Fibroblast of lung (primary cell): Measurements from ENCODE around the gene ATP1B3. TPM values are rescaled to one million over a fixed set of nuclear protein-coding genes. Genes with fewer than 3 reads are reported as not detected.

Experiments used
- DNase-seq, 2 donors: peaks; one replicate each; pipeline versions ENCODE4 v3.0.0 to v3.0.0-alpha.2; 2010; ENCODE audit warnings: low read depth in 2 of 2
- H2AFZ ChIP-seq: 2 replicates; pipeline ENCODE4 v1.5.1; 2012; ENCODE audit warnings: low read length, control low read depth, inconsistent platforms
- H3K27ac ChIP-seq: 2 replicates; pipeline ENCODE4 v1.5.1; 2011; ENCODE audit warnings: low read length, control low read depth; ENCODE audit not compliant: insufficient read depth
- H3K27me3 ChIP-seq: 2 replicates; pipeline ENCODE4 v1.5.1; 2011; ENCODE audit warnings: mild to moderate bottlenecking, low read length; ENCODE audit not compliant: control insufficient read depth, insufficient read depth
- H3K36me3 ChIP-seq: 2 replicates; pipeline ENCODE4 v1.5.1; 2011; ENCODE audit warnings: low read length; ENCODE audit not compliant: control insufficient read depth, insufficient read depth
- H3K4me1 ChIP-seq: 2 replicates; pipeline ENCODE4 v1.5.1; 2011; ENCODE audit warnings: low read length; ENCODE audit not compliant: control insufficient read depth, insufficient read depth; ENCODE audit errors: extremely low read depth
- H3K4me2 ChIP-seq: 2 replicates; pipeline ENCODE4 v1.5.1; 2011; ENCODE audit warnings: low read length, control low read depth; ENCODE audit not compliant: insufficient read depth; ENCODE audit errors: extremely low read depth
- H3K4me3 ChIP-seq, 4 experiments: fragments of 200-600 bp in 1 of 4; sonication (generic) in 1 of 4; replicated peaks in 1 of 4; 2 replicates each; pipeline ENCODE4 v1.5.1; 2011 to 2016; ENCODE audit warnings: low read length in 4 of 4, low read depth in 3 of 4, mild to moderate bottlenecking in 3 of 4, control low read depth in 2 of 4, inconsistent platforms in 1 of 4, mixed read lengths in 1 of 4; ENCODE audit not compliant: insufficient read depth in 1 of 4; ENCODE audit errors: control extremely low read depth in 1 of 4
- H3K79me2 ChIP-seq: 2 replicates; pipeline ENCODE4 v1.5.1; 2012; ENCODE audit warnings: mild to moderate bottlenecking, low read length, inconsistent platforms; ENCODE audit not compliant: control insufficient read depth, insufficient read depth
- H3K9ac ChIP-seq: 2 replicates; pipeline ENCODE4 v1.5.1; 2011; ENCODE audit warnings: mild to moderate bottlenecking, low read length, control low read depth; ENCODE audit not compliant: insufficient read depth
- H3K9me3 ChIP-seq: 2 replicates; pipeline ENCODE4 v1.5.1; 2012; ENCODE audit warnings: low read depth, low read length; ENCODE audit not compliant: control insufficient read depth, insufficient read depth
- H4K20me1 ChIP-seq: 2 replicates; pipeline ENCODE4 v1.5.1; 2011; ENCODE audit warnings: low read length; ENCODE audit not compliant: control insufficient read depth, insufficient read depth; ENCODE audit errors: extremely low read depth
- CTCF ChIP-seq, 2 donors: IDR thresholded peaks in 1 of 2; conservative IDR thresholded peaks in 1 of 2; 1 replicate in 1 of 2; 2 replicates in 1 of 2; pipeline ENCODE4 v1.5.1; 2011 to 2012; ENCODE audit warnings: low read length in 2 of 2, control low read depth in 1 of 2, inconsistent platforms in 1 of 2, low read depth in 1 of 2, mild to moderate bottlenecking in 1 of 2
- EZH2 ChIP-seq: IDR thresholded peaks from 2 replicates; pipeline ENCODE4 v1.5.1; 2012; ENCODE audit warnings: low read length, control low read depth, mild to moderate bottlenecking; ENCODE audit errors: missing control alignments
- polyA plus RNA-seq, 2 donors: library from polyadenylated mRNA; depleted of rRNA in 1 of 2; stranded (reverse) in 1 of 2; unstranded in 1 of 2; fragments of >200 nt; gene quantifications; 2 replicates each; pipeline ENCODE4 v1.2.1, GENCODE V29; 2011 to 2012; ENCODE audit warnings: missing spikeins in 1 of 2
- total RNA-seq: library from RNA; depleted of rRNA; stranded (reverse); fragments of >200 nt; gene quantifications from 2 replicates; pipeline ENCODE4 v1.2.1, GENCODE V29; 2014

ATP1B3 gene
- total and polyA plus RNA-seq, 2 donors (not counting 1 experiment from before 2014, with no cell fraction given): 55.8 to 243 TPM

- Histone ChIP-seq H3K27ac (no peak overlapping the region), H3K9ac (no peak overlapping the region), H3K36me3 (peaks cover 3% of the 10 kb centered on the region), H4K20me1 (no peaks in the 10 kb centered on the region), H2AFZ (no peak overlapping the region), H3K79me2 (no peaks in the 10 kb centered on the region), H3K27me3 (no peaks in the 10 kb centered on the region), H3K4me3 (no peak overlapping the region), H3K4me2 (no peak overlapping the region), H3K9me3 (no peaks in the 10 kb centered on the region), H3K4me1 (no peaks in the 10 kb centered on the region)
- DNase-seq: no peak
- TF ChIP-seq EZH2: no peak
- no peak for TF ChIP-seq CTCF (conservative IDR thresholded peaks at IDR 0.05 in 1 of 2, IDR thresholded peaks at IDR 0.05 in 1 of 2; ENCODE audit: low read depth in 1 of 2, low read length in 2 of 2)
Measured at GRCh38 chr3:141914311-141914710, 37.9 kb downstream of the ATP1B3 start.

DNA sequence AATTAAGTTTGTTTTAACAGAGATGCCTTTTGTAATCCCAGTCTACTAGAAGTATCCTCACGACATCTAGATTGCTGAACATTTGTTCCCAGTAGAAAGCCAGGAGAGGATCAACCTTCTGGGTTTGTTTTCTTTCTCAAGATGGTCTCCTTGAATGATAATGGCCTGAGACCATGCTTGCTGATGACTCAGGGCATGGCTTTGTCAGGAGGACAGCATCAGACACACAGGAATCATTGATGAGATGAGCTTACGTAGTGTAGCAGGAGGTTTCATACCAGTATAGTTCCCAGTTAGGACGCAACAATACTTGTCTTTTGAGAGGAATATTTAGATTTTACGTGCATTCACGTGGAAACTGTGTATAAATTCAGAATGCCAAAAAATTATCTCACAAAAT, 38.6 kb downstream of the ATP1B3 start:
- H3K4me3 ChIP-seq: no peak overlapping the region
- H3K4me1 ChIP-seq: no peaks in the 10 kb centered on the region
- DNase-seq: peak in 1 of 2 donors; percentile 41
- peaks cover 3% of the 10 kb centered on the region for H3K36me3 ChIP-seq
- H3K9me3 ChIP-seq: no peaks in the 10 kb centered on the region
- H2AFZ ChIP-seq: no peak overlapping the region
- H3K4me2 ChIP-seq: no peak overlapping the region
- H3K27ac ChIP-seq: no peak overlapping the region
- H3K27me3 ChIP-seq: no peaks in the 10 kb centered on the region
- no peaks in the 10 kb centered on the region for H3K79me2 ChIP-seq
- no peak overlapping the region for H3K9ac ChIP-seq
- TF ChIP-seq CTCF (conservative IDR thresholded peaks at IDR 0.05 in 1 of 2, IDR thresholded peaks at IDR 0.05 in 1 of 2; ENCODE audit: low read depth in 1 of 2, low read length in 2 of 2) (no peak), EZH2 (no peak)
- H4K20me1 ChIP-seq: no peaks in the 10 kb centered on the region

DNA sequence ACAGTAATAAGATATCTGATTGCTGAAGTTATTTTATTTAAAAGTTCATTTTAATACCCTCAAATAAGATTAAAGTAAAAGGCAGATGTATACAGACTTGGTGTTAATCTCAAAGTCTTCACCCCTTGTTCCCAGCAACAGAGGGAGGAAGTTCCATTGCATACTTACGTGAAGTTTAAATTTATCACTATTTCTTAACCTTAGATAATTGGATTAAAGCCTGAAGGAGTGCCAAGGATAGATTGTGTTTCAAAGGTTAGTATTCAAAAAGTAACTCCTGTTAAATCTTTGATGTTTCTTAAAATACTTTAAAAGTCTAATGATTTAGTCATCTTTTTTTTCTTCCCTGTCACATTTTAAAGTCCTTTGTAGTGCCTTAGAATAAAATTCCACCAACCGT, 39.3 kb downstream of the ATP1B3 start:
- no peak overlapping the region for H2AFZ ChIP-seq
- H3K4me3 ChIP-seq: no peak overlapping the region
- H3K79me2 ChIP-seq: no peaks in the 10 kb centered on the region
- no peaks in the 10 kb centered on the region for H4K20me1 ChIP-seq
- no peaks in the 10 kb centered on the region for H3K4me1 ChIP-seq
- H3K27me3 ChIP-seq: no peaks in the 10 kb centered on the region
- no peak overlapping the region for H3K4me2 ChIP-seq
- no peak overlapping the region for H3K9ac ChIP-seq
- no peak overlapping the region for H3K27ac ChIP-seq
- no peaks in the 10 kb centered on the region for H3K9me3 ChIP-seq
- TF ChIP-seq CTCF (conservative IDR thresholded peaks at IDR 0.05 in 1 of 2, IDR thresholded peaks at IDR 0.05 in 1 of 2; ENCODE audit: low read depth in 1 of 2, low read length in 2 of 2) (no peak), EZH2 (no peak)
- H3K36me3 ChIP-seq: peaks cover 3% of the 10 kb centered on the region
- peak in 1 of 2 donors; percentile 66 for DNase-seq
